IPS-NIHi11 (cell line): Measurements from ENCODE around the gene BAG1.

Source experiments
- DNase-seq: peaks from one replicate; pipeline ENCODE4 v3.0.0; 2012; ENCODE audit warnings: mixed read lengths, low spot score

The BAG1 gene

DNA sequence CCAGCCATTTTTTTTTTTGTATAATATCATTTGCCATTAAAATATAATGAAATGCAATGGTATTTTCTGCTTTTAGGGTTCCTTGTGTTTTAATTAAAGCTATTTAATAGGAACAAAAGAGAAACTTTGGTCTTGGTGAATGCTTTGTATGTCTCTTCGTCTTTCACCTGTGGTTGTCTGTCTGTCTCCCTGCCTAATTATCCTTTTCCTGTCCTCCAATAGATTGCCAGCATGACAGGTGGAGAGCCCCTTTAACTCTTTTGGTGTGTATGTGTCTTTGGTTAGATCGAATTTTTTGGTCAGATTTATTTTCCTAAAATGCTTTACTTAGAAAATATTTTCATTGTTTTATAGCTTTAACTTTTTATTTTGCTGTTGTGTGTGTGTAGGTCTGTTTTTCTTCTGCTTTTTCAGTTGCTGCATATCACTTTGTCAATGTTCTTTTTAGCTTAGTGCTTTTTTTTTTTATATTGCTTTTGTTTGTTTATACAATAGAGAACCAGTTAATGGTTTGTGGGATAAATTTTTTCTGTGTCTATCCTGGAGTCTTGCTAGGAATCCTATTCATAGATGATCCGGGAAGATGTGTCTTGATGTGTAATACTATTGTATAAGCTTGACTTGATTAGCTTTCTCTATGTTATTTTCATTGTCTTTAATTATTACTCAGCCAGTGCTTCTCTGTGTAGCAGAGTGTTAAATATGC lies 8.9 kb upstream of the BAG1 start:
- no peak for DNase-seq

GRCh38 chr9:33272061-33272460 lies 7.6 kb upstream of the BAG1 start:
- DNase-seq: no peak

DNA sequence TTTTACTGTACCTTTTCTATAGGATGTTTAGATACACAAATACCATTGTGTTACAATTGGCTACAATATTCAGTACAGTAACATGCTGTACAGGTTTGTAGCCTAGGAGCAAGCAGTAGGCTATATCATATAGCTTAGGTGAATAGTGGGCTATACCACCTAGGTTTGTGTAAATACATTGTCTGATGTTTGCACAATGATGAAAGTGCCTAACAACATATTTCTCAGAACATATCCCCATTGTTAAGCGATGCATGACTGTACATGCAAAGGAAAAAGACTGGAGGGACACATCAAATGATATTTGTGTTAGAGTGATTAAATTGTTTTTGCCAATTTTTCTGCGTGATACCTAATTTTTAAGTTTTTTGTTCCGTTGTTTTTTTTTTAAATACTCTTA lies 5.6 kb upstream of the BAG1 start:
- no peak for DNase-seq

DNA sequence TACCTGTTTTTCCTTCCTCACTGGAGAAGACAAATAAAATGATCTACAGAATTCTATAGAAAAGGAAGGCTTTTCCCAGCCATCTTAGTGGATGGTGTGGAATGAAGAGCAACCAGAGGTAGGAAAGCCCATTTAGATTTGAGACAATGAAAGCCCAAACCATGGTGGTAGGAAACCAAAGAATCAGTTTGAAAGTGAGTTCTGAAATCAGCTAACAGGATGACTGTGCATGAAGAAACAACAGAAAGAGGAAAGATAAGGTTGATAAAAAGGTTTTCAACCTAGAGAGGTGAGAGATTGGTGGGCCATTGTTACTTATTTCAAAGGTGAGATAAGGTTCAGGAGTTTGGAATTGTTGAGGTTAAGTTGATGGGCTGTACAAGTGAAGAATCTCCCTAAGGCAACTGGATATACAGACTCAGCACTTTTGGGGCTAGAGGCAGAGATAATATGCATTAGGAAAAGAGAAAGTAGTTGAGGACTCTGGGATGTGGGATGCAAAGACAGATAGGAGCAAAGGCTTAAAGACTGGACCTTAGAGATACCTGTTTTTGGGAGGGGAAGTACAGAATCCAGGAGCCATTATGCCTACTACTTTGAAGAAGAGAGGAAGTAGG lies 2.8 kb upstream of the BAG1 start:
- no peak for DNase-seq

- no peak for DNase-seq
Observed at GRCh38 chr9:33265211-33265865, 830 bp upstream of the BAG1 start.

GRCh38 chr9:33264003-33264472 lies 470 bp downstream of the BAG1 start:
- no peak for DNase-seq

- no peak for DNase-seq
Observed at GRCh38 chr9:33263131-33264002, 1.1 kb downstream of the BAG1 start.

DNA sequence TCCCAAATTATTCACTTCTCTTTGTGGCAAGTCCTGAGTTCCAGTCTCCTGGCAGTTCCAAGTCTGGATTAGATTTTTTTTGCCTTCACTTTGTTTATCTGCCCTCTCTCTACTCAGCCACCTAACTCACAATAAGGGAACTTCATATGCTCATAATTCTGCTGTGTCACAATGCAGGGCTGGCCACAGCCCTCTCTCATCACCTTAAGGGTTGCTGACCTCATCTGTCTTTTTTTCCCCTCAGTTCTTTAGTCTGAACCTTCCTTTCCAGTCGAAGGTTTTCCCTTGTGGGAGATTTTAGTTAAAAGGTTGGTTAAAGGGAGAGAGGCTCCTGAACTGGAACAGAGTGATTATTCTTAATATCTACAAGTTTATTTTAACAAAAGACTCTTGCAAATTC lies 4.1 kb downstream of the BAG1 start:
- no peak for DNase-seq

DNA sequence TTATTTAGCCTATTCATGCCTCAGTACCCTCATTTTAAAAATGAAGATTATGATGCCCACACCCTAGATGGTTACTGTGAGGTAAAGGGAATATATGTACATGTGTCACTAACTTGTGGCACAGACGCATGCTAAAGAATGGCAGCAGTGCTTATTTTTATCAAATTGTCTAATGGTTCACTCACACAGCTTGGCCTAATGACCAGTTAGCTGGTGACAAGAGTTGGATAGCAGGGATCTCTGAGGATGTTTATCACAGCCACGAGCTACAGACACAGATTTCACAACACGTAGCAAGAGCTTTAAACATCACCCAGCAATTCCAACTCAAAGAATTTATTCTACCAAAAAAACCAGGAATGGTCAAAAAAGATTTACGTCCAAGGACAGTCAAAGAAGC lies 7.2 kb downstream of the BAG1 start:
- DNase-seq: no peak

- no peak for DNase-seq
Observed at GRCh38 chr9:33256236-33256635, 8.3 kb downstream of the BAG1 start.

DNA sequence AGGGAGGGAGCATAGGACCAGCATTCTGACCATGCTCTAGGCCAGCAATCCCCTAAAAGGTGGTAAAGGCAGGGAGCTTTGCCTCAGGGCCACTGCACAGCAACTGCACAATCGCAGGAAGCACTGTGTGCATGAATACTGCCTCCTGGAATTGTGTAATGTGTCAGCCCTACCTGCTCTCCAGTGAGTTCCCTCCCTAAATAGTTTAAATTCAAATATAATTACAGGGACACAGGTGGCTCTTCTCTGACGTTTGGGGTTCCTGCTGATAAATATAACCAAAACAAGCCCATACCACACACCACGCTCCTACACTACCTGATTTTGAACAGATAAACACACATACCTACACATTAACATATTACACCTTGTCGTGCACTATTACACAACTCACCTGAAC lies 9.0 kb downstream of the BAG1 start:
- no peak for DNase-seq

GRCh38 chr9:33255014-33255413 lies 9.5 kb downstream of the BAG1 start:
- no peak for DNase-seq

GRCh38 chr9:33254211-33254610 lies 10.3 kb downstream of the BAG1 start:
- DNase-seq: no peak

- no peak for DNase-seq
Observed at GRCh38 chr9:33250458-33250995, 14.0 kb downstream of the BAG1 start.

DNA sequence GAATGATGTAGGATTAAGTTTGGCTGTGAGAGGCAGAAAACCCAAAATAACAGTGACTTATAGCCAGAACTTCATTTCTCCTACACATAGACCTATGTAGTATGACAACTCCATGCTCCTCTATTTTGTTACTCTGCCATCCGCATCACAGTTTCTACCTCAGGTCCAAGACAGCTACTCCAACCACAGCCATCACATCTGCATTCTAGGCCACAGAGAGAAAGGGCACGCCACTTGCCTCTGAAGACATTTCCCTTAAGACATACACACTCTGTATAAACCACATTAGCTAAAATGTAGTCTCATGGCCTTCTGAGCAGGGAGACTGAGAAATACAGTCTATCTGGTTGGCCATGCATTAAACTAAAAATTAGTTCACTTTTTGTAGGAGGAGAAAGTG lies 14.5 kb downstream of the BAG1 start:
- no peak for DNase-seq

GRCh38 chr9:33249087-33249658 lies 15.3 kb downstream of the BAG1 start:
- DNase-seq: no peak

GRCh38 chr9:33248606-33249005 lies 15.9 kb downstream of the BAG1 start:
- DNase-seq: no peak

DNA sequence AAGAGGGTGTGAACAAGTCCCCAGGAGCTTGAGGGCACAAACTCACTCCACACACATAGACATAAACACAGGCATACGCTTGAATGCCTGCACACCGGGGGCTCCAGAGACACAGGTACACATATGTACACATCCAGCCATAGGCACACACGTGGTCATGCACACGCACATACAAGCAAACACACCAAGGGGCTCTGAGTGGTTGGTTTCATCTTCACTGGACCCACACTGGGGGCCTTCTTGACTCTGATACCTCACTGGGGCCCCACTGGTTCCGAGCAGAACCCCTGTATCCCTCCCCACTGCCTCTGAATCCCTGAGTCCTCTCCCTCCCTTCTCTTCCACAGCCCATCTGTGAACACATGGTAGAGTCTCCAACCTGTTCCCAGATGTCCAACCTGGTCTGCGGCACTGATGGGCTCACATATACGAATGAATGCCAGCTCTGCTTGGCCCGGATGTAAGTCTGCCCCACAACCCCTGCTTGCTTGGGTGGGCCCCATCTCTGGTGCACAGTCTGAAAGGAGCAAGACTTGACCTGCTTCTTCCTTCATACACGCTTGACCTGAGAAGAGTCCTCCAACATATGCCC lies 18.1 kb downstream of the BAG1 start:
- DNase-seq: no peak

DNA sequence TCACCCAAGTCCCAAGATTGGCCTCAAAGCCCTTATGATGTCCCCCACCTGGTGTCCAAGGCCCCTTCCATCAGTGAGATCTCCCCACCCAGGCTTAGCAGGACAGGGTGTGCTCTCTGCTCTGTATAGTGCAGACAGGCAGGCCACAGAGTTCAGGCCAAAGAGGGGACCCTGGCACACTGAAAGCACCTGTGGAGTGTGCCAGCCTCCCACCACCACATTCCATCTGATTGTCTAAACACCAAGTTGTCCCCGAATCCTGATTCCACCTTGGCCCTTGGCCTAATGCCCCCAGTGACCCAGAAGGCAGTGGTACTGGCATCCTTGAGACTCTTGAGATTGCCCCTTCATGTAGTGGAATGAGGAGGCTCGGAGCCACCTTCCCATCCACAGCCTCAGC lies 19.2 kb downstream of the BAG1 start:
- DNase-seq: no peak

GRCh38 chr9:33244137-33244784 lies 20.2 kb downstream of the BAG1 start:
- no peak for DNase-seq

- no peak for DNase-seq
Observed at GRCh38 chr9:33242609-33243134, 21.8 kb downstream of the BAG1 start.
